Spleen (tissue), 11 donors: ENCODE data around the gene TMEM147. TPM values are rescaled to one million over a fixed set of nuclear protein-coding genes. Genes with fewer than 3 reads are reported as not detected.

Source experiments
- DNase-seq: peaks from one replicate; pipeline ENCODE4 v3.0.0-alpha.2; 2020
- H3K27ac ChIP-seq, 8 donors: fragments of 200-600 bp; sonication (generic) in 7 of 8; 1 replicate in 4 of 8; 2 replicates in 4 of 8; pipeline versions ENCODE4 v1.5.0 to v1.8.0; 2016 to 2021; ENCODE audit warnings: inconsistent platforms in 4 of 8, mild to moderate bottlenecking in 4 of 8, moderate library complexity in 1 of 8
- H3K27me3 ChIP-seq, 7 donors: fragments of 200-600 bp; sonication (generic) in 6 of 7; replicated peaks in 1 of 7; 1 replicate in 4 of 7; 2 replicates in 3 of 7; pipeline versions ENCODE4 v1.5.0 to v1.8.0; 2016 to 2021; ENCODE audit warnings: inconsistent platforms in 3 of 7, mild to moderate bottlenecking in 1 of 7
- H3K36me3 ChIP-seq, 6 donors: fragments of 200-600 bp; sonication (generic) in 5 of 6; 1 replicate in 4 of 6; 2 replicates in 2 of 6; pipeline versions ENCODE4 v1.5.0 to v1.8.0; 2016 to 2021; ENCODE audit warnings: inconsistent platforms in 2 of 6
- H3K4me1 ChIP-seq, 6 donors: fragments of 200-600 bp; sonication (generic) in 5 of 6; 1 replicate in 3 of 6; 2 replicates in 3 of 6; pipeline versions ENCODE4 v1.5.0 to v1.8.0; 2016 to 2021; ENCODE audit warnings: inconsistent platforms in 3 of 6
- H3K4me3 ChIP-seq, 8 donors: fragments of 200-600 bp; sonication (generic) in 7 of 8; 1 replicate in 4 of 8; 2 replicates in 4 of 8; pipeline versions ENCODE4 v1.5.0 to v1.8.0; 2016 to 2021; ENCODE audit warnings: inconsistent platforms in 4 of 8, mild to moderate bottlenecking in 4 of 8, moderate library complexity in 2 of 8
- H3K9me3 ChIP-seq, 8 donors: fragments of 200-600 bp; sonication (generic) in 7 of 8; 1 replicate in 4 of 8; 2 replicates in 4 of 8; pipeline versions ENCODE4 v1.5.0 to v1.8.0; 2016 to 2021; ENCODE audit warnings: inconsistent platforms in 4 of 8
- POLR2A ChIP-seq, 3 donors: fragments of 450-650 bp; IDR thresholded peaks; one replicate each; pipeline ENCODE4 v1.5.1; 2017; ENCODE audit warnings: antibody characterized with exemption in 3 of 3, mild to moderate bottlenecking in 1 of 3
- POLR2AphosphoS5 ChIP-seq, 3 donors: sonication (generic); formaldehyde crosslinking; IDR thresholded peaks; one replicate each; pipeline ENCODE4 v1.5.1; 2017; ENCODE audit warnings: antibody characterized with exemption in 3 of 3
- WGBS, 5 donors: extraction: QIAGEN DNeasy Blood & Tissue Kit in 3 of 5; methylation state at CpG; one replicate each; pipeline versions ENCODE4 v1.1.5 to v1.1.7; 2013 to 2018; 5-methylcytosine and 5-hydroxymethylcytosine counted together
- intact Hi-C: fragments of 100-400 bp; cut with DNase I; formaldehyde crosslinking; loops from one replicate; pipeline ENCODE4 v1.15.0; 2023; ENCODE audit warnings: low total_unique reads
- polyA plus RNA-seq, 3 donors: library from polyadenylated mRNA; stranded (reverse); fragments of 200-250 nt; gene quantifications; one replicate each; pipeline ENCODE4 v1.2.1, GENCODE V29; 2013
- total RNA-seq, 7 donors: library from RNA; depleted of rRNA in 3 of 7; stranded (reverse); fragments of >200 nt in 3 of 7; fragmentation: NEBNext Ultra II Directional in 4 of 7; extraction: Animal tissue kit (Norgen Biotek cat#: 25700) in 4 of 7; gene quantifications; one replicate each; pipeline versions ENCODE4 v1.1.0 to v1.2.1, GENCODE V29; 2016 to 2021
- TF ChIP-seq, protein P1 (sequence below), 11 experiments: fragments of 200-600 bp in 7 of 11; fragments of 450-650 bp in 4 of 11; sonication (generic) in 4 of 11; IDR thresholded peaks in 8 of 11; conservative IDR thresholded peaks in 3 of 11; 1 replicate in 7 of 11; 2 replicates in 4 of 11; pipeline versions ENCODE4 v1.4.0 to v1.8.0; 2016 to 2021; ENCODE audit warnings: antibody characterized with exemption in 11 of 11, inconsistent platforms in 4 of 11, mild to moderate bottlenecking in 1 of 11
- donor health status: healthy with polysubstance abuse.
- donor health status: DM: no; HTN: no; CAD: no; lungs with moderate emphysema.
- donor health status: DM: no; HTN: no; CAD: no.
- donor health status: Bipolar disorder and iron deficiency.
- donor health status: healthy.
- donor health status: DM: no; HTN: no; CAD: no.
- donor health status: DM: yes; HTN: yes; CAD: no.

TMEM147 gene
- total and polyA plus RNA-seq, 10 donors: 47.6 to 88.7 (median 56.3) TPM

DNA sequence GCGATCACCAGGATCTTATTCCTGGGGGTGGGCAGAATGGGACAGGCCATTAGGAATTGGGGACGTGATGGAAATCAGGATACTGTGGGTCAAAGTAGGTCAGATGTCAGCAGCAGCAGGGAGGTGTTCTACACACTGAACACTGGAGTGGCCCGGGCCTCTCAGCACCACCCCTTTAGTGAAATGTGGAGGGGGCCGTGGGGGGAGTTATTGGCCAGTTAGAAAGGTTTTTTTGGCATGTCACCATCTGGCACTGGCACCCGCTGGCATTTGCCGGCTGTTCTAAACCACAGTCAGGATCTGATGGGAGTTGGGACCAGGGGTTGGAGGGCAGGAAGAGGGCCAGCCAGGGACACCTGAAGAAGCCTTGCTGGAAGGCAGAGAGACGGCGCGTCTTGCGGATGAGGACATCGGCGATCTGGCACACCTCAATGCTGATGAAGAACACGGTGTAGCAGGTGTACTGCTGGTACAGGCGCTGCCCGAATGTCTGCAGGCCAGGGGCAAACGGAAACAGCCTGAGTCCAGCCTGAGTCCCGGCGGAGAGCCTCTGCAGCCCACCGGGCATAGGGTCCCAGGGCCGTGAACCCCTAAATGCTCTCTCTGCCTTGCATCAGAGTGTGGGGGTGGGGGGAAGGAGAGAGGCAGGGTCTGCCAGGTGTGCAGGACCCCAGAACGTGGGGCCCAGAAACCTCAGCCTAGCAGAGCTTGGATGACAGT, 5.8 kb downstream of the TMEM147 start:
- Histone ChIP-seq H3K4me1 (peaks cover 6 to 26% (median 11%) of the 10 kb centered on the region in 6 donors), H3K36me3 (peaks cover 0 to 41% (median 2%) of the 10 kb centered on the region in 6 donors), H3K4me3 (no peak overlapping the region), H3K27me3 (peaks cover 0 to 7% (median 0%) of the 10 kb centered on the region in 7 donors), H3K9me3 (no peaks in the 10 kb centered on the region), H3K27ac (no peak overlapping the region)
- DNase-seq: no peak
- TF ChIP-seq, protein P1, sequence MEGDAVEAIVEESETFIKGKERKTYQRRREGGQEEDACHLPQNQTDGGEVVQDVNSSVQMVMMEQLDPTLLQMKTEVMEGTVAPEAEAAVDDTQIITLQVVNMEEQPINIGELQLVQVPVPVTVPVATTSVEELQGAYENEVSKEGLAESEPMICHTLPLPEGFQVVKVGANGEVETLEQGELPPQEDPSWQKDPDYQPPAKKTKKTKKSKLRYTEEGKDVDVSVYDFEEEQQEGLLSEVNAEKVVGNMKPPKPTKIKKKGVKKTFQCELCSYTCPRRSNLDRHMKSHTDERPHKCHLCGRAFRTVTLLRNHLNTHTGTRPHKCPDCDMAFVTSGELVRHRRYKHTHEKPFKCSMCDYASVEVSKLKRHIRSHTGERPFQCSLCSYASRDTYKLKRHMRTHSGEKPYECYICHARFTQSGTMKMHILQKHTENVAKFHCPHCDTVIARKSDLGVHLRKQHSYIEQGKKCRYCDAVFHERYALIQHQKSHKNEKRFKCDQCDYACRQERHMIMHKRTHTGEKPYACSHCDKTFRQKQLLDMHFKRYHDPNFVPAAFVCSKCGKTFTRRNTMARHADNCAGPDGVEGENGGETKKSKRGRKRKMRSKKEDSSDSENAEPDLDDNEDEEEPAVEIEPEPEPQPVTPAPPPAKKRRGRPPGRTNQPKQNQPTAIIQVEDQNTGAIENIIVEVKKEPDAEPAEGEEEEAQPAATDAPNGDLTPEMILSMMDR (IDR thresholded peaks at IDR 0.05 in 8 of 11, conservative IDR thresholded peaks at IDR 0.05 in 3 of 11): no peak
- no peak for TF ChIP-seq POLR2A (IDR thresholded peaks at IDR 0.05)
- 86 to 96% (median 91%) methylated on average over 21 of the region's 21 CpGs for WGBS, 5 donors
- intact Hi-C loops: loop anchor here (10.0 kb wide), 1 partner anchor 164 kb away; the partner anchor contains the start of gene KMT2B

DNA sequence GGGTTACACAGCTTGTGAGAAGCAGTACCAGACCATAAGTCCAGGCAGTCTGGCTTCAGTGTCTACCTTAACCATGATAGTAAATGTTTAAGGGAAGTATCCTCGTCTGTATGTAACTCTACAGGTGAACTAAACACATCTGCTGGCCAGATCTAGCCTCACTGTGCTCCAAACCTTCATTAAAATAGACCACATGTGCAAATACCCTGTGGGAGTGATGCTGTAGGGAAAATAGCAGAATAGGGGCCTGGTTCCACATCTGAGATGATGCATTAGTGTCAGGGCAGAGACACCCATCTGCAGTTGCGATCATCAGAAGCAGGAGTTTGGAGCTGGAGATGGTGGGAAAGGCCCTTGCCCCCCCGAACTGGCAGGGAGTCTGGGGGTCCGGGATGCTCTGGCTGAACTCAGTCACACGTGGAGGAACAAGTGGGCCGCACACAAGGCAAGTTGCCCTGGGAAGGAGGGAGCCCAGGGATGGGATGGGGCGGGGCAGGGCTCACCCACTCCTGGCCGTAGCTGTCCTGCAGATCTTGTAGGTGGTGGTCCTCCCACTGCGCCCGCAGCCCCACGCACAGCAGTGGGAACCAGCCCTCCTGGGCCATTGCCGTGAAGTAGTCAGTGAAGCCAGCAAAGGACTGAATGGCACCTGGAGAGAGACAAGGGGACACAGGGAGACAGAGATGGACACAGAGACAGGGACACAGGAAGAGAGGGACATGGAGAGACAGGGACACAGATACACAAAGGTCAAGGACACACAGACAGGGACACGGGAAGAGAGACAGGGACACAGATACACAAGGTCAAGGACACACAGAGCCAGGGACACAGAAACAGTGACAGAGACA, 7.3 kb downstream of the TMEM147 start:
- Histone ChIP-seq H3K36me3 (peaks cover 0 to 28% (median 2%) of the 10 kb centered on the region in 6 donors), H3K9me3 (no peaks in the 10 kb centered on the region), H3K27ac (no peak overlapping the region), H3K27me3 (peaks cover 0 to 21% (median 5%) of the 10 kb centered on the region in 7 donors), H3K4me3 (no peak overlapping the region), H3K4me1 (peaks cover 0 to 20% (median 3%) of the 10 kb centered on the region in 6 donors)
- DNase-seq: no peak
- 75 to 83% (median 79%) methylated on average over 13 of the region's 13 CpGs for WGBS, 5 donors
- intact Hi-C loops: loop anchor here (10.0 kb wide), 1 partner anchor 162 kb away; the partner anchor contains the start of gene KMT2B
- TF ChIP-seq, protein P1 (IDR thresholded peaks at IDR 0.05 in 8 of 11, conservative IDR thresholded peaks at IDR 0.05 in 3 of 11): no peak
- TF ChIP-seq POLR2AphosphoS5 (IDR thresholded peaks at IDR 0.05) (no peak), POLR2A (IDR thresholded peaks at IDR 0.05) (no peak)

DNA sequence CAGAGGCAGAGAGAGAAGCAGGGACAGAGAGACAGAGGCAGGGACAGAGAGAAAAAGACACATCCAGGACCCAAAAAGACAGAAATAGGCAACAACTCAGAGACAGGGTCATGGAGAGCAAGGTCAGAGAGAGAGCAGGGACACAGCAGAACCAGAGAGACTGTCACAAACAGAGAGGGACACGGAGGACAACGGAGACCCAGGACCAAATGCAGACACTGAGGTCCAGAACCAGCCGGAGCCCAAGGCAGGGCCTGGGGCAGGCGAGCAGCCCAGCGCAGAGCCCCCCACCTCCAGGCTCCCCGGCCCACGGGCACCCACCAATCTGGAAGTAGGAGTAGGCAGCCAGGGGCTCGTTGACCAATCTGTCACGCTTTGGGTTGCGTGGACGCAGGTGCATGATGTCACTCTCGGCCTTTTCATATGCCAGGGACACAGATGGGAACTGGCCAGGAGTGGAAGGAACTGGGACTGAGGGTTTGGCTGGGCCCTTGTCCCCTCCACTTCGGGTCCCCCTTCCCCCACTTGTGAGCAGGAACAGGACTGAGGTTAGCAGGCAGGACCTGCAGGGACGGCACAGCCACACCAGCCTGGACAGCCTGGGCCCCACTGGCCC, 8.1 kb downstream of the TMEM147 start:
- no peak overlapping the region for H3K27ac ChIP-seq
- WGBS, 5 donors: 61 to 80% (median 75%) methylated on average over 9 to 14 of the region's 14 CpGs
- peaks cover 0 to 28% (median 12%) of the 10 kb centered on the region in 7 donors for H3K27me3 ChIP-seq
- H3K36me3 ChIP-seq: peaks cover 0 to 21% (median 2%) of the 10 kb centered on the region in 6 donors
- H3K9me3 ChIP-seq: no peaks in the 10 kb centered on the region
- TF ChIP-seq POLR2A (IDR thresholded peaks at IDR 0.05) (no peak), POLR2AphosphoS5 (IDR thresholded peaks at IDR 0.05) (no peak)
- TF ChIP-seq, protein P1 (IDR thresholded peaks at IDR 0.05 in 8 of 11, conservative IDR thresholded peaks at IDR 0.05 in 3 of 11): no peak
- H3K4me3 ChIP-seq: no peak overlapping the region
- no peak for DNase-seq
- intact Hi-C loops: loop anchor here (10.0 kb wide), 1 partner anchor 161 kb away; the partner anchor contains the start of gene KMT2B
- H3K4me1 ChIP-seq: peaks cover 5 to 25% (median 10%) of the 10 kb centered on the region in 6 donors
